SK-N-SH (cell line): ENCODE data around the gene CLMP. TPM values are rescaled to one million over a fixed set of nuclear protein-coding genes. Genes with fewer than 3 reads are reported as not detected.

Source experiments
- CTCF ChIA-PET: fragments of 300-600, 350-600 bp; formaldehyde crosslinking; extraction: SDS; loops from one replicate; lab custom pipeline; 2021; lab: Yijun Ruan, JAX
- POLR2A ChIA-PET: fragments of 350-600 bp; sonication (Branson Sonifier 250); formaldehyde crosslinking; extraction: SDS; loops from one replicate; lab custom pipeline; 2020; ENCODE audit warnings: antibody characterized with exemption, inconsistent platforms; lab: Yijun Ruan, JAX
- DNase-seq: peaks from one replicate; pipeline ENCODE4 v3.0.0; 2012
- H2AFZ ChIP-seq: fragments of 200-600 bp; sonication (generic); 2 replicates; pipeline ENCODE4 v1.8.1; 2016; ENCODE audit warnings: antibody characterized with exemption, mild to moderate bottlenecking, low read depth
- H3F3A ChIP-seq: fragments of 200-600 bp; sonication (generic); replicated peaks from 2 replicates; pipeline ENCODE3; 2016; ENCODE audit warnings: antibody characterized with exemption, mild to moderate bottlenecking; ENCODE audit not compliant: insufficient read depth
- H3K27ac ChIP-seq, 2 experiments: fragments of 200-500 bp in 1 of 2; fragments of 200-600 bp in 1 of 2; sonication (Bioruptor generic) in 1 of 2; sonication (generic), shearing (Covaris generic) in 1 of 2; 2 replicates each; pipeline versions ENCODE4 v1.5.1 to v1.6.1; 2014 to 2016; ENCODE audit warnings: low read depth in 2 of 2, inconsistent platforms in 1 of 2, low read length in 1 of 2, mild to moderate bottlenecking in 1 of 2, mixed read lengths in 1 of 2
- H3K27me3 ChIP-seq: fragments of 200-600 bp; sonication (generic), shearing (Covaris generic); 2 replicates; pipeline ENCODE4 v1.6.1; 2016; ENCODE audit warnings: mixed run types; ENCODE audit not compliant: insufficient read depth
- H3K36me3 ChIP-seq, 2 experiments: fragments of 200-500 bp in 1 of 2; fragments of 200-600 bp in 1 of 2; sonication (Bioruptor generic) in 1 of 2; sonication (generic) in 1 of 2; replicated peaks in 1 of 2; 2 replicates each; pipeline versions ENCODE3 to v1.5.1; 2014 to 2016; ENCODE audit warnings: low read length in 1 of 2, mild to moderate bottlenecking in 1 of 2; ENCODE audit not compliant: insufficient read depth in 2 of 2, control insufficient read depth in 1 of 2
- H3K4me1 ChIP-seq, 2 experiments: fragments of 200-500 bp in 1 of 2; fragments of 200-600 bp in 1 of 2; sonication (Bioruptor generic) in 1 of 2; sonication (generic), shearing (Covaris generic) in 1 of 2; 2 replicates each; pipeline versions ENCODE4 v1.5.1 to v1.6.1; 2014 to 2016; ENCODE audit warnings: low read depth in 1 of 2, low read length in 1 of 2, mixed run types in 1 of 2; ENCODE audit not compliant: insufficient read depth in 2 of 2, control insufficient read depth in 1 of 2
- H3K4me2 ChIP-seq: fragments of 200-600 bp; sonication (generic), shearing (Covaris generic); 2 replicates; pipeline ENCODE4 v1.6.1; 2017; ENCODE audit warnings: mixed run types
- H3K4me3 ChIP-seq, 2 experiments: fragments of 200-500 bp in 1 of 2; fragments of 200-600 bp in 1 of 2; sonication (Bioruptor generic) in 1 of 2; sonication (generic), shearing (Covaris generic) in 1 of 2; 2 replicates each; pipeline versions ENCODE4 v1.5.1 to v1.8.1; 2014 to 2016; ENCODE audit warnings: low read depth in 2 of 2, inconsistent platforms in 1 of 2, low read length in 1 of 2, mild to moderate bottlenecking in 1 of 2, mixed read lengths in 1 of 2, moderate library complexity in 1 of 2
- H3K79me2 ChIP-seq: fragments of 200-600 bp; sonication (generic); 2 replicates; pipeline ENCODE4 v1.8.1; 2017; ENCODE audit warnings: mild to moderate bottlenecking; ENCODE audit not compliant: insufficient read depth
- H3K9ac ChIP-seq: fragments of 200-600 bp; sonication (generic); 2 replicates; pipeline ENCODE4 v1.6.1; 2017; ENCODE audit warnings: mixed run types
- H3K9me2 ChIP-seq: fragments of 200-600 bp; sonication (generic); 2 replicates; pipeline ENCODE4 v1.6.1; 2017; ENCODE audit warnings: mixed run types
- H3K9me3 ChIP-seq: fragments of 200-600 bp; sonication (generic); 2 replicates; pipeline ENCODE4 v1.6.1; 2017; ENCODE audit warnings: mixed run types, mild to moderate bottlenecking, moderate library complexity
- H4K20me1 ChIP-seq: fragments of 200-600 bp; sonication (generic); 2 replicates; pipeline ENCODE4 v1.6.1; 2017; ENCODE audit warnings: mild to moderate bottlenecking, mixed run types; ENCODE audit not compliant: insufficient read depth
- EP300 ChIP-seq, 2 experiments: IDR thresholded peaks; 2 replicates each; pipeline versions ENCODE4 v1.4.0 to v1.6.1; 2012; ENCODE audit warnings: borderline replicate concordance in 1 of 2, low read depth in 1 of 2, low read length in 1 of 2
- EZH2phosphoT487 ChIP-seq: fragments of 200-600 bp; sonication (generic); IDR thresholded peaks from 2 replicates; pipeline ENCODE4 v1.6.1; 2017; ENCODE audit warnings: low read depth, mixed run types, mild to moderate bottlenecking, antibody characterized with exemption, moderate library complexity, borderline replicate concordance
- GABPA ChIP-seq: IDR thresholded peaks from 2 replicates; pipeline ENCODE4 v1.4.0; 2012; ENCODE audit warnings: low read depth, mild to moderate bottlenecking
- MEF2A ChIP-seq: IDR thresholded peaks from 2 replicates; pipeline ENCODE4 v1.4.0; 2012; ENCODE audit warnings: low read depth, borderline replicate concordance
- NRF1 ChIP-seq: IDR thresholded peaks from 2 replicates; pipeline ENCODE4 v1.6.1; 2012; ENCODE audit warnings: low read depth, mild to moderate bottlenecking, low read length
- POLR2AphosphoS5 ChIP-seq: IDR thresholded peaks from 2 replicates; pipeline ENCODE4 v1.6.1; 2012; ENCODE audit warnings: low read depth, low read length
- RAD21 ChIP-seq: IDR thresholded peaks from 2 replicates; pipeline ENCODE4 v1.6.1; 2012; ENCODE audit warnings: mild to moderate bottlenecking, low read length
- SMC3 ChIP-seq: IDR thresholded peaks from 2 replicates; pipeline ENCODE4 v1.6.1; 2012; ENCODE audit warnings: low read depth, low read length, improper control_type of control experiment
- YY1 ChIP-seq: IDR thresholded peaks from 2 replicates; pipeline ENCODE4 v1.4.0; 2012; ENCODE audit warnings: low read depth, mild to moderate bottlenecking
- WGBS: methylation state at CpG from one replicate; pipeline ENCODE4 v1.1.6; 2017; ENCODE audit warnings: low lambda C conversion rate; 5-methylcytosine and 5-hydroxymethylcytosine counted together
- polyA plus RNA-seq, 3 experiments: library from polyadenylated mRNA; depleted of rRNA; stranded (reverse); fragments of >200 nt; gene quantifications; 2 replicates each; pipeline ENCODE4 v1.2.3, GENCODE V29; 2012
- TF ChIP-seq, protein P1 (sequence below): fragments of 150-350 bp; IDR thresholded peaks from 2 replicates; pipeline ENCODE4 v1.6.1; 2017; ENCODE audit warnings: antibody characterized with exemption, low read length, low read depth, borderline replicate concordance
- TF ChIP-seq, protein P2 (sequence below): IDR thresholded peaks from 2 replicates; pipeline ENCODE4 v1.4.0; 2012; ENCODE audit warnings: low read depth, borderline replicate concordance
- TF ChIP-seq, protein P3 (sequence below): IDR thresholded peaks from 2 replicates; pipeline ENCODE4 v1.4.0; 2012; ENCODE audit warnings: low read depth
- TF ChIP-seq, protein P4 (sequence below): IDR thresholded peaks from 2 replicates; pipeline ENCODE4 v1.4.0; 2012; ENCODE audit warnings: low read depth, borderline replicate concordance

CLMP gene
- polyA plus RNA-seq, 1 of the 3 experiments (the other 2 are of a cell fraction): 61.9 TPM

DNA sequence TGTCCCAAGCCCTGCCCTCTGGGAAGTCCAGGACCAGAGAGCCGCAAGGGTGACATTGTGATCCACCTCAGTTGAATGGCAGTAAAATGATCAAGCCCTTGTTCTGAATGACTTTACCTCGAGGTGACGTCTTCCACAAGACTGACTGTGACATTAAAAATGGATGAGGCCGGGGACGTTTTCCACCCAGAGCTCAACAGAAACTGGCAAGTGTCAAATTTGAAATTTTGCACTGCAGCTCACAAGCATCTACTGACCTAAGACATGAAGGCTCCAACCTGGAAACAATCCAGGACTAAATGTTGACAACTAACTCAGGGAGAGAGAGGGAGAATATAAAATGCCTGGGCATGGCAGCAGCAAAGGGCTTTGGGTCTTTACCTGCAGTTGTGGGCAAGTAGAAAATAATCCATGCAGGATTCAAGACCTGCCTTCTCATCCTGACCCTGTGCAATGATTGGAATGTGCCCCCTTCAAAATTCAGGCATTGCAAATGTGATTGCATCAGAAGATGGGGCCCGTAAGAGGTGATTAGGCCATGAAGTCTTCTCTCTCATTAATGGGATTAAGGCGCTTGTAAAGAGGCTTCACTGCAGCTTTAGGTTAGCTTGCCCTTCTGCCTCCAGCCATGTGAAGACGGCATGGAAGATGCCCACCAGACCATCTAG lies 33.6 kb upstream of the CLMP start:
- Histone ChIP-seq H3K27ac (no peak overlapping the region), H3F3A (peaks cover 11% of the 10 kb centered on the region), H3K9ac (no peak overlapping the region), H3K4me3 (no peak overlapping the region), H3K9me3 (no peaks in the 10 kb centered on the region), H3K4me1 (peaks cover 2 to 26% of the 10 kb centered on the region in 2 experiments; a peak in 2 of 4 replicates), H4K20me1 (no peaks in the 10 kb centered on the region), H3K9me2 (no peaks in the 10 kb centered on the region), H3K4me2 (no peak overlapping the region), H3K36me3 (no peaks in the 10 kb centered on the region), H3K27me3 (no peaks in the 10 kb centered on the region)
- POLR2A ChIA-PET: no interaction called here
- 100% methylated on average over 7 of the region's 8 CpGs for WGBS
- DNase-seq: no peak
- no peak for TF ChIP-seq GABPA
- TF ChIP-seq, protein P1, sequence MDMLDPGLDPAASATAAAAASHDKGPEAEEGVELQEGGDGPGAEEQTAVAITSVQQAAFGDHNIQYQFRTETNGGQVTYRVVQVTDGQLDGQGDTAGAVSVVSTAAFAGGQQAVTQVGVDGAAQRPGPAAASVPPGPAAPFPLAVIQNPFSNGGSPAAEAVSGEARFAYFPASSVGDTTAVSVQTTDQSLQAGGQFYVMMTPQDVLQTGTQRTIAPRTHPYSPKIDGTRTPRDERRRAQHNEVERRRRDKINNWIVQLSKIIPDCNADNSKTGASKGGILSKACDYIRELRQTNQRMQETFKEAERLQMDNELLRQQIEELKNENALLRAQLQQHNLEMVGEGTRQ: no peak
- no peak for TF ChIP-seq NRF1
- TF ChIP-seq, protein P2, sequence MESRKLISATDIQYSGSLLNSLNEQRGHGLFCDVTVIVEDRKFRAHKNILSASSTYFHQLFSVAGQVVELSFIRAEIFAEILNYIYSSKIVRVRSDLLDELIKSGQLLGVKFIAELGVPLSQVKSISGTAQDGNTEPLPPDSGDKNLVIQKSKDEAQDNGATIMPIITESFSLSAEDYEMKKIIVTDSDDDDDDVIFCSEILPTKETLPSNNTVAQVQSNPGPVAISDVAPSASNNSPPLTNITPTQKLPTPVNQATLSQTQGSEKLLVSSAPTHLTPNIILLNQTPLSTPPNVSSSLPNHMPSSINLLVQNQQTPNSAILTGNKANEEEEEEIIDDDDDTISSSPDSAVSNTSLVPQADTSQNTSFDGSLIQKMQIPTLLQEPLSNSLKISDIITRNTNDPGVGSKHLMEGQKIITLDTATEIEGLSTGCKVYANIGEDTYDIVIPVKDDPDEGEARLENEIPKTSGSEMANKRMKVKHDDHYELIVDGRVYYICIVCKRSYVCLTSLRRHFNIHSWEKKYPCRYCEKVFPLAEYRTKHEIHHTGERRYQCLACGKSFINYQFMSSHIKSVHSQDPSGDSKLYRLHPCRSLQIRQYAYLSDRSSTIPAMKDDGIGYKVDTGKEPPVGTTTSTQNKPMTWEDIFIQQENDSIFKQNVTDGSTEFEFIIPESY: no peak
- TF ChIP-seq EP300 (IDR thresholded peaks at IDR 0.05; ENCODE audit: borderline replicate concordance in 1 of 2, low read depth in 1 of 2, low read length in 1 of 2): no peak
- TF ChIP-seq RAD21: no peak
- no peak for TF ChIP-seq MEF2A
- no peak for TF ChIP-seq EZH2phosphoT487
- no peak for TF ChIP-seq SMC3
- TF ChIP-seq, protein P3, sequence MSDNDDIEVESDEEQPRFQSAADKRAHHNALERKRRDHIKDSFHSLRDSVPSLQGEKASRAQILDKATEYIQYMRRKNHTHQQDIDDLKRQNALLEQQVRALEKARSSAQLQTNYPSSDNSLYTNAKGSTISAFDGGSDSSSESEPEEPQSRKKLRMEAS: no peak
- TF ChIP-seq YY1: no peak
- TF ChIP-seq POLR2AphosphoS5: no peak
- TF ChIP-seq, protein P4, sequence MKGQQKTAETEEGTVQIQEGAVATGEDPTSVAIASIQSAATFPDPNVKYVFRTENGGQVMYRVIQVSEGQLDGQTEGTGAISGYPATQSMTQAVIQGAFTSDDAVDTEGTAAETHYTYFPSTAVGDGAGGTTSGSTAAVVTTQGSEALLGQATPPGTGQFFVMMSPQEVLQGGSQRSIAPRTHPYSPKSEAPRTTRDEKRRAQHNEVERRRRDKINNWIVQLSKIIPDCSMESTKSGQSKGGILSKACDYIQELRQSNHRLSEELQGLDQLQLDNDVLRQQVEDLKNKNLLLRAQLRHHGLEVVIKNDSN: no peak
- TF ChIP-seq, all 33 proteins: peak for 0
- CTCF ChIA-PET: interaction anchor here (0.7 to 19.9 kb wide), 6 partner anchors 12 to 454 kb away, joined by 3 to 437 read pairs (median 6); no protein-coding TSS in a partner anchor
- Histone ChIP-seq H2AFZ (no peak overlapping the region), H3K79me2 (no peaks in the 10 kb centered on the region)
